ENCODE measurements around the gene TBC1D28.

TBC1D28 gene

DNA sequence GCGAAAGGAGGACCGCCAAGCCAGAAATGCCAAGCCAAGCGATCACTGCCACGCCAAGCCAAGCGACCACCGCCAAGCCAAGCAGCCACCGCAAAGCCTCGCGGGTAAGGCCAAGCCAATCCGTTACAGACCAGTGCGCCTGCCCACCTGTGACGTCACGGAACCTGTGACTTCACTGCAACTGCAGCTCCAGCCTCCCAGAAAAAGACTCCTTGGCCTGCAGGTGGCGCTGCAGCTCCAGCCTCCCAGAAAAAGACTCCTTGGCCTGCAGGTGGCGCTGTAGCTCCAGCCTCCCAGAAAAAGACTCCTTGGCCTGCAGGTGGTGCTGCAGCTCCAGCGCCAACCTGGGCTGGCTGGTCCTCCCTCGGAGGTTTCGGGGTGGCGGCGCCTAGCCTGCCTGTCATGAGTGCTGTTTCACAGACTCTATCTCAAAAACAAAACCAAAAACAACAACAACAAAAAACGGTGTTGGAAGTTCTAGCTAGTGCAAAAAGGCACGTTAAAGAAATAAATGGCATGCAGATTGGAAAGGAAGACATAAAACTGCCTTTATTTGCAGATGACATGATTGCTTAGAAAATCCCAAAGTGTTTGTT lies 18.6 kb downstream of the TBC1D28 start (continued):
- TF ChIP-seq, protein P1, sequence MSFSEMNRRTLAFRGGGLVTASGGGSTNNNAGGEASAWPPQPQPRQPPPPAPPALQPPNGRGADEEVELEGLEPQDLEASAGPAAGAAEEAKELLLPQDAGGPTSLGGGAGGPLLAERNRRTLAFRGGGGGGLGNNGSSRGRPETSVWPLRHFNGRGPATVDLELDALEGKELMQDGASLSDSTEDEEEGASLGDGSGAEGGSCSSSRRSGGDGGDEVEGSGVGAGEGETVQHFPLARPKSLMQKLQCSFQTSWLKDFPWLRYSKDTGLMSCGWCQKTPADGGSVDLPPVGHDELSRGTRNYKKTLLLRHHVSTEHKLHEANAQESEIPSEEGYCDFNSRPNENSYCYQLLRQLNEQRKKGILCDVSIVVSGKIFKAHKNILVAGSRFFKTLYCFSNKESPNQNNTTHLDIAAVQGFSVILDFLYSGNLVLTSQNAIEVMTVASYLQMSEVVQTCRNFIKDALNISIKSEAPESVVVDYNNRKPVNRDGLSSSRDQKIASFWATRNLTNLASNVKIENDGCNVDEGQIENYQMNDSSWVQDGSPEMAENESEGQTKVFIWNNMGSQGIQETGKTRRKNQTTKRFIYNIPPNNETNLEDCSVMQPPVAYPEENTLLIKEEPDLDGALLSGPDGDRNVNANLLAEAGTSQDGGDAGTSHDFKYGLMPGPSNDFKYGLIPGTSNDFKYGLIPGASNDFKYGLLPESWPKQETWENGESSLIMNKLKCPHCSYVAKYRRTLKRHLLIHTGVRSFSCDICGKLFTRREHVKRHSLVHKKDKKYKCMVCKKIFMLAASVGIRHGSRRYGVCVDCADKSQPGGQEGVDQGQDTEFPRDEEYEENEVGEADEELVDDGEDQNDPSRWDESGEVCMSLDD (tag by site-specific recombination; IDR thresholded peaks at IDR 0.05): peak; percentile 81
- TF ChIP-seq, protein P2, sequence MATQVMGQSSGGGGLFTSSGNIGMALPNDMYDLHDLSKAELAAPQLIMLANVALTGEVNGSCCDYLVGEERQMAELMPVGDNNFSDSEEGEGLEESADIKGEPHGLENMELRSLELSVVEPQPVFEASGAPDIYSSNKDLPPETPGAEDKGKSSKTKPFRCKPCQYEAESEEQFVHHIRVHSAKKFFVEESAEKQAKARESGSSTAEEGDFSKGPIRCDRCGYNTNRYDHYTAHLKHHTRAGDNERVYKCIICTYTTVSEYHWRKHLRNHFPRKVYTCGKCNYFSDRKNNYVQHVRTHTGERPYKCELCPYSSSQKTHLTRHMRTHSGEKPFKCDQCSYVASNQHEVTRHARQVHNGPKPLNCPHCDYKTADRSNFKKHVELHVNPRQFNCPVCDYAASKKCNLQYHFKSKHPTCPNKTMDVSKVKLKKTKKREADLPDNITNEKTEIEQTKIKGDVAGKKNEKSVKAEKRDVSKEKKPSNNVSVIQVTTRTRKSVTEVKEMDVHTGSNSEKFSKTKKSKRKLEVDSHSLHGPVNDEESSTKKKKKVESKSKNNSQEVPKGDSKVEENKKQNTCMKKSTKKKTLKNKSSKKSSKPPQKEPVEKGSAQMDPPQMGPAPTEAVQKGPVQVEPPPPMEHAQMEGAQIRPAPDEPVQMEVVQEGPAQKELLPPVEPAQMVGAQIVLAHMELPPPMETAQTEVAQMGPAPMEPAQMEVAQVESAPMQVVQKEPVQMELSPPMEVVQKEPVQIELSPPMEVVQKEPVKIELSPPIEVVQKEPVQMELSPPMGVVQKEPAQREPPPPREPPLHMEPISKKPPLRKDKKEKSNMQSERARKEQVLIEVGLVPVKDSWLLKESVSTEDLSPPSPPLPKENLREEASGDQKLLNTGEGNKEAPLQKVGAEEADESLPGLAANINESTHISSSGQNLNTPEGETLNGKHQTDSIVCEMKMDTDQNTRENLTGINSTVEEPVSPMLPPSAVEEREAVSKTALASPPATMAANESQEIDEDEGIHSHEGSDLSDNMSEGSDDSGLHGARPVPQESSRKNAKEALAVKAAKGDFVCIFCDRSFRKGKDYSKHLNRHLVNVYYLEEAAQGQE (tag by site-specific recombination; IDR thresholded peaks at IDR 0.05): 0 out of 2 replicates have a peak, but pooled peaks have one; percentile 37
- peak; percentile 84 for TF ChIP-seq SETDB1 (IDR thresholded peaks at IDR 0.05; ENCODE audit: insufficient read length, low read length)
- TF ChIP-seq KLF1 (tag by site-specific recombination; IDR thresholded peaks at IDR 0.05): peak; percentile 60; the same call in 1 of the 2 replicates
- TF ChIP-seq, protein P3, sequence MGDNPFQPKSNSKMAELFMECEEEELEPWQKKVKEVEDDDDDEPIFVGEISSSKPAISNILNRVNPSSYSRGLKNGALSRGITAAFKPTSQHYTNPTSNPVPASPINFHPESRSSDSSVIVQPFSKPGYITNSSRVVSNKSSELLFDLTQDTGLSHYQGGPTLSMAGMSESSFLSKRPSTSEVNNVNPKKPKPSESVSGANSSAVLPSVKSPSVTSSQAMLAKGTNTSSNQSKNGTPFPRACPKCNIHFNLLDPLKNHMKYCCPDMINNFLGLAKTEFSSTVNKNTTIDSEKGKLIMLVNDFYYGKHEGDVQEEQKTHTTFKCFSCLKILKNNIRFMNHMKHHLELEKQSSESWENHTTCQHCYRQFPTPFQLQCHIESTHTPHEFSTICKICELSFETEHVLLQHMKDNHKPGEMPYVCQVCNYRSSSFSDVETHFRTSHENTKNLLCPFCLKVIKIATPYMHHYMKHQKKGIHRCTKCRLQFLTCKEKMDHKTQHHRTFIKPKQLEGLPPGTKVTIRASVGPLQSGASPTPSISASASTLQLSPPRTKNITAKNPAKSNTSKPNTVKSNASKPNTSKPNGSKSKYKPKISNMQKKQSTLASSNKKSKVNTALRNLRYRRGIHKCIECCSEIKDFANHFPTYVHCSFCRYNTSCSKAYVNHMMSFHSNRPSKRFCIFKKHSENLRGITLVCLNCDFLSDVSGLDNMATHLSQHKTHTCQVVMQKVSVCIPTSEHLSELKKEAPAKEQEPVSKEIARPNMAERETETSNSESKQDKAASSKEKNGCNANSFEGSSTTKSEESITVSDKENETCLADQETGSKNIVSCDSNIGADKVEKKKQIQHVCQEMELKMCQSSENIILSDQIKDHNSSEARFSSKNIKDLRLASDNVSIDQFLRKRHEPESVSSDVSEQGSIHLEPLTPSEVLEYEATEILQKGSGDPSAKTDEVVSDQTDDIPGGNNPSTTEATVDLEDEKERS (tag by site-specific recombination; IDR thresholded peaks at IDR 0.05): peak; percentile 82; the same call in 1 of the 2 replicates
- TF ChIP-seq ZNF560 (tag by site-specific recombination; IDR thresholded peaks at IDR 0.05; ENCODE audit: borderline replicate concordance): peak; percentile 98
- TF ChIP-seq ZNF184 (tag by site-specific recombination; IDR thresholded peaks at IDR 0.05): peak; percentile 91
- TF ChIP-seq, protein P4, sequence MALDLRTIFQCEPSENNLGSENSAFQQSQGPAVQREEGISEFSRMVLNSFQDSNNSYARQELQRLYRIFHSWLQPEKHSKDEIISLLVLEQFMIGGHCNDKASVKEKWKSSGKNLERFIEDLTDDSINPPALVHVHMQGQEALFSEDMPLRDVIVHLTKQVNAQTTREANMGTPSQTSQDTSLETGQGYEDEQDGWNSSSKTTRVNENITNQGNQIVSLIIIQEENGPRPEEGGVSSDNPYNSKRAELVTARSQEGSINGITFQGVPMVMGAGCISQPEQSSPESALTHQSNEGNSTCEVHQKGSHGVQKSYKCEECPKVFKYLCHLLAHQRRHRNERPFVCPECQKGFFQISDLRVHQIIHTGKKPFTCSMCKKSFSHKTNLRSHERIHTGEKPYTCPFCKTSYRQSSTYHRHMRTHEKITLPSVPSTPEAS (tag by site-specific recombination; IDR thresholded peaks at IDR 0.05): 0 out of 2 replicates have a peak, but pooled peaks have one; percentile 38
- peak; percentile 96 for TF ChIP-seq ZNF660 (tag by site-specific recombination; IDR thresholded peaks at IDR 0.05)
- TF ChIP-seq, protein P5, sequence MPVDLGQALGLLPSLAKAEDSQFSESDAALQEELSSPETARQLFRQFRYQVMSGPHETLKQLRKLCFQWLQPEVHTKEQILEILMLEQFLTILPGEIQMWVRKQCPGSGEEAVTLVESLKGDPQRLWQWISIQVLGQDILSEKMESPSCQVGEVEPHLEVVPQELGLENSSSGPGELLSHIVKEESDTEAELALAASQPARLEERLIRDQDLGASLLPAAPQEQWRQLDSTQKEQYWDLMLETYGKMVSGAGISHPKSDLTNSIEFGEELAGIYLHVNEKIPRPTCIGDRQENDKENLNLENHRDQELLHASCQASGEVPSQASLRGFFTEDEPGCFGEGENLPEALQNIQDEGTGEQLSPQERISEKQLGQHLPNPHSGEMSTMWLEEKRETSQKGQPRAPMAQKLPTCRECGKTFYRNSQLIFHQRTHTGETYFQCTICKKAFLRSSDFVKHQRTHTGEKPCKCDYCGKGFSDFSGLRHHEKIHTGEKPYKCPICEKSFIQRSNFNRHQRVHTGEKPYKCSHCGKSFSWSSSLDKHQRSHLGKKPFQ (tag by site-specific recombination; IDR thresholded peaks at IDR 0.05): peak; percentile 52; the same call in 1 of the 2 replicates
- TF ChIP-seq, protein P6, sequence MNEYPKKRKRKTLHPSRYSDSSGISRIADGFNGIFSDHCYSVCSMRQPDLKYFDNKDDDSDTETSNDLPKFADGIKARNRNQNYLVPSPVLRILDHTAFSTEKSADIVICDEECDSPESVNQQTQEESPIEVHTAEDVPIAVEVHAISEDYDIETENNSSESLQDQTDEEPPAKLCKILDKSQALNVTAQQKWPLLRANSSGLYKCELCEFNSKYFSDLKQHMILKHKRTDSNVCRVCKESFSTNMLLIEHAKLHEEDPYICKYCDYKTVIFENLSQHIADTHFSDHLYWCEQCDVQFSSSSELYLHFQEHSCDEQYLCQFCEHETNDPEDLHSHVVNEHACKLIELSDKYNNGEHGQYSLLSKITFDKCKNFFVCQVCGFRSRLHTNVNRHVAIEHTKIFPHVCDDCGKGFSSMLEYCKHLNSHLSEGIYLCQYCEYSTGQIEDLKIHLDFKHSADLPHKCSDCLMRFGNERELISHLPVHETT (tag by site-specific recombination; IDR thresholded peaks at IDR 0.05): peak; percentile 98
- TF ChIP-seq ZNF600 (tag by site-specific recombination; IDR thresholded peaks at IDR 0.05): peak; percentile 66
- TF ChIP-seq ZNF501 (tag by site-specific recombination; IDR thresholded peaks at IDR 0.05): peak; percentile 98
- TF ChIP-seq, protein P7, sequence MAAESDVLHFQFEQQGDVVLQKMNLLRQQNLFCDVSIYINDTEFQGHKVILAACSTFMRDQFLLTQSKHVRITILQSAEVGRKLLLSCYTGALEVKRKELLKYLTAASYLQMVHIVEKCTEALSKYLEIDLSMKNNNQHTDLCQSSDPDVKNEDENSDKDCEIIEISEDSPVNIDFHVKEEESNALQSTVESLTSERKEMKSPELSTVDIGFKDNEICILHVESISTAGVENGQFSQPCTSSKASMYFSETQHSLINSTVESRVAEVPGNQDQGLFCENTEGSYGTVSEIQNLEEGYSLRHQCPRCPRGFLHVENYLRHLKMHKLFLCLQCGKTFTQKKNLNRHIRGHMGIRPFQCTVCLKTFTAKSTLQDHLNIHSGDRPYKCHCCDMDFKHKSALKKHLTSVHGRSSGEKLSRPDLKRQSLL (tag by site-specific recombination; IDR thresholded peaks at IDR 0.05): peak; percentile 18; the same call in 1 of the 2 replicates
- TF ChIP-seq OSR2 (tag by site-specific recombination; IDR thresholded peaks at IDR 0.05): peak; percentile 36; the same call in 1 of the 2 replicates
- peak; percentile 97 for TF ChIP-seq ZNF335 (tag by site-specific recombination; conservative IDR thresholded peaks at IDR 0.05)
- TF ChIP-seq SCRT2 (tag by site-specific recombination; IDR thresholded peaks at IDR 0.05): peak; percentile 96
- TF ChIP-seq ZNF623 (tag by site-specific recombination; IDR thresholded peaks at IDR 0.05): peak; percentile 26; the same call in 1 of the 2 replicates
- TF ChIP-seq REPIN1 (tag by site-specific recombination; IDR thresholded peaks at IDR 0.05; ENCODE audit: low read depth): 0 out of 2 replicates have a peak, but pooled peaks have one; percentile 82

Measured in HEK293 (cell line).